Ishikawa (cell line): ENCODE results near the gene C2CD4D.

Source experiments
- CEBPB ChIP-seq: IDR thresholded peaks from 2 replicates; pipeline ENCODE4 v1.6.1; 2012
- CREB1 ChIP-seq: IDR thresholded peaks from 2 replicates; pipeline ENCODE4 v1.6.1; 2012; ENCODE audit warnings: low read depth
- EGR1 ChIP-seq: IDR thresholded peaks from 2 replicates; pipeline ENCODE4 v1.6.1; 2012
- EP300 ChIP-seq: IDR thresholded peaks from 2 replicates; pipeline ENCODE4 v1.6.1; 2012; ENCODE audit warnings: borderline replicate concordance
- FOXM1 ChIP-seq: IDR thresholded peaks from 2 replicates; pipeline ENCODE4 v1.6.1; 2012; ENCODE audit warnings: low read depth, borderline replicate concordance
- MAX ChIP-seq: IDR thresholded peaks from 2 replicates; pipeline ENCODE4 v1.6.1; 2012
- NFIC ChIP-seq: IDR thresholded peaks from 2 replicates; pipeline ENCODE4 v1.6.1; 2012
- RAD21 ChIP-seq: IDR thresholded peaks from 2 replicates; pipeline ENCODE4 v1.6.1; 2012; ENCODE audit warnings: low read depth
- REST ChIP-seq: IDR thresholded peaks from 2 replicates; pipeline ENCODE4 v1.6.1; 2012; ENCODE audit warnings: low read depth, mild to moderate bottlenecking
- TAF1 ChIP-seq: IDR thresholded peaks from 2 replicates; pipeline ENCODE4 v1.6.1; 2012; ENCODE audit warnings: low read depth, mild to moderate bottlenecking
- TCF12 ChIP-seq: IDR thresholded peaks from 2 replicates; pipeline ENCODE4 v1.6.1; 2012; ENCODE audit warnings: low read depth
- TEAD4 ChIP-seq: IDR thresholded peaks from 2 replicates; pipeline ENCODE4 v1.6.1; 2012
- USF1 ChIP-seq: IDR thresholded peaks from 2 replicates; pipeline ENCODE4 v1.6.1; 2012
- YY1 ChIP-seq: IDR thresholded peaks from 2 replicates; pipeline ENCODE4 v1.6.1; 2012; ENCODE audit warnings: low read depth
- ZBTB7A ChIP-seq: IDR thresholded peaks from 2 replicates; pipeline ENCODE4 v1.6.1; 2012; ENCODE audit warnings: low read depth

Gene C2CD4D

GRCh38 chr1:151833172-151833900 lies 6.3 kb downstream of the C2CD4D start:
- TF ChIP-seq TAF1 (no peak), ZBTB7A (no peak), YY1 (no peak), CREB1 (no peak), EP300 (no peak), USF1 (no peak), REST (no peak), TCF12 (no peak), FOXM1 (no peak), EGR1 (no peak), MAX (no peak), NFIC (no peak), CEBPB (no peak), RAD21 (no peak), TEAD4 (no peak)

- TF ChIP-seq TEAD4 (no peak), NFIC (peak; percentile 82), CEBPB (peak; percentile 74), TCF12 (0 out of 2 replicates have a peak, but pooled peaks have one; percentile 40), TAF1 (no peak), MAX (peak; percentile 98), CREB1 (no peak), EGR1 (no peak), REST (no peak), USF1 (peak; percentile 74), ZBTB7A (no peak), FOXM1 (no peak), YY1 (peak; percentile 58; the same call in 1 of the 2 replicates), RAD21 (no peak), EP300 (no peak)
Measured at GRCh38 chr1:151832318-151832980, 7.2 kb downstream of the C2CD4D start.

GRCh38 chr1:151831605-151832004 lies 8.0 kb downstream of the C2CD4D start, which contains the start of gene RORC:
Gene RORC, minus strand, starts transcription at chr1:151831802. Its CDS starts 38 bp downstream, at chr1:151831764.
- TF ChIP-seq TAF1 (no peak), NFIC (peak; percentile 41; the same call in 1 of the 2 replicates), YY1 (no peak), TCF12 (no peak), EP300 (no peak), MAX (0 out of 2 replicates have a peak, but pooled peaks have one; percentile 35), RAD21 (no peak)

GRCh38 chr1:151831256-151831591 lies 8.4 kb downstream of the C2CD4D start:
- no peak for TF ChIP-seq CEBPB
- no peak for TF ChIP-seq EGR1
- TF ChIP-seq YY1 = no peak
- no peak for TF ChIP-seq ZBTB7A
- TF ChIP-seq EP300 = no peak
- no peak for TF ChIP-seq NFIC
- TF ChIP-seq USF1 = no peak
- TF ChIP-seq MAX = no peak
- no peak for TF ChIP-seq RAD21
- TF ChIP-seq CREB1 = no peak
- TF ChIP-seq TAF1 = no peak
- no peak for TF ChIP-seq FOXM1

- TF ChIP-seq TEAD4 (no peak), EP300 (no peak), ZBTB7A (no peak), CREB1 (no peak), TAF1 (no peak), EGR1 (no peak), TCF12 (no peak), RAD21 (no peak), USF1 (no peak), REST (no peak), YY1 (no peak), CEBPB (no peak), MAX (no peak), NFIC (no peak), FOXM1 (no peak)
Measured at GRCh38 chr1:151830055-151830454, 9.6 kb downstream of the C2CD4D start.
